H1 (cell line): Measurements from ENCODE around the gene GJB4. TPM values are rescaled to one million over a fixed set of nuclear protein-coding genes. Genes with fewer than 3 reads are reported as not detected.
A peak's percentile ranks its signal among the peaks of the same experiment; 100 is the strongest.

Source experiments
- CTCF ChIA-PET: fragments of 300-600 bp; sonication (Branson Sonifier 250); formaldehyde crosslinking; loops from one replicate; lab custom pipeline; 2021; ENCODE audit not compliant: partially characterized antibody; lab: Charles Lee
- POLR2A ChIA-PET: fragments of 300-600 bp; sonication (Branson Sonifier 250); formaldehyde crosslinking; loops from one replicate; lab custom pipeline; 2021; ENCODE audit warnings: inconsistent platforms; ENCODE audit not compliant: partially characterized antibody; lab: Charles Lee
- DNase-seq, 2 experiments: peaks; one replicate each; pipeline versions ENCODE4 v3.0.0 to v3.0.0-alpha.2; 2010 to 2022; ENCODE audit warnings: low spot score in 2 of 2, low read depth in 1 of 2, mixed read lengths in 1 of 2
- FAIRE-seq: peaks from 2 replicates; lab custom pipeline; 2011; peaks lifted over from hg19 to GRCh38; lab: Jason Lieb, UNC
- H2AFZ ChIP-seq: 2 replicates; pipeline ENCODE4 v1.8.1; 2012; ENCODE audit warnings: low read length, inconsistent platforms
- H2AK5ac ChIP-seq: 2 replicates; pipeline ENCODE4 v1.6.1; 2013; ENCODE audit warnings: low read depth, low read length
- H2BK120ac ChIP-seq: replicated peaks from 2 replicates; pipeline ENCODE3; 2013; ENCODE audit warnings: low read depth, low read length, inconsistent platforms
- H2BK12ac ChIP-seq: 2 replicates; pipeline ENCODE4 v1.6.1; 2013; ENCODE audit warnings: low read depth, low read length
- H2BK15ac ChIP-seq: 2 replicates; pipeline ENCODE4 v1.6.1; 2013; ENCODE audit warnings: low read length
- H2BK20ac ChIP-seq: 2 replicates; pipeline ENCODE4 v1.6.1; 2013; ENCODE audit warnings: low read length
- H2BK5ac ChIP-seq: 2 replicates; pipeline ENCODE4 v1.6.1; 2013; ENCODE audit warnings: low read depth, low read length
- H3K14ac ChIP-seq: 2 replicates; pipeline ENCODE4 v1.6.1; 2013; ENCODE audit warnings: inconsistent platforms; ENCODE audit not compliant: insufficient read length
- H3K18ac ChIP-seq: 2 replicates; pipeline ENCODE4 v1.6.1; 2013; ENCODE audit warnings: low read length; ENCODE audit errors: extremely low read depth
- H3K23ac ChIP-seq: 2 replicates; pipeline ENCODE4 v1.6.1; 2013; ENCODE audit warnings: inconsistent platforms; ENCODE audit not compliant: insufficient read length
- H3K23me2 ChIP-seq: 2 replicates; pipeline ENCODE4 v1.6.1; 2013; ENCODE audit warnings: low read depth, low read length
- H3K27ac ChIP-seq: 2 replicates; pipeline ENCODE4 v1.6.1; 2011; ENCODE audit warnings: low read depth, low read length, inconsistent platforms
- H3K27me3 ChIP-seq, 4 experiments: replicated peaks in 1 of 4; 1 replicate in 1 of 4; 2 replicates in 3 of 4; pipeline versions ENCODE4 v1.6.1 to v1.8.1; 2011 to 2013; ENCODE audit warnings: low read length in 3 of 4, mild to moderate bottlenecking in 3 of 4, inconsistent platforms in 2 of 4, mixed read lengths in 2 of 4, moderate library complexity in 1 of 4; ENCODE audit not compliant: control insufficient read depth in 3 of 4, insufficient read depth in 3 of 4; ENCODE audit errors: extremely low read depth in 1 of 4
- H3K36me3 ChIP-seq, 4 experiments: 2 replicates each; pipeline versions ENCODE4 v1.6.1 to v1.8.1; 2011 to 2013; ENCODE audit warnings: mild to moderate bottlenecking in 4 of 4, low read length in 3 of 4, moderate library complexity in 2 of 4, control low read depth in 1 of 4, inconsistent platforms in 1 of 4; ENCODE audit not compliant: insufficient read depth in 4 of 4, control insufficient read depth in 2 of 4
- H3K4ac ChIP-seq: replicated peaks from 2 replicates; pipeline ENCODE3; 2013; ENCODE audit warnings: low read length, low read depth, mixed read lengths, inconsistent platforms; ENCODE audit not compliant: insufficient read length
- H3K4me1 ChIP-seq, 4 experiments: replicated peaks in 1 of 4; 1 replicate in 1 of 4; 2 replicates in 3 of 4; pipeline versions ENCODE4 v1.6.1 to v1.8.1; 2011 to 2013; ENCODE audit warnings: low read length in 3 of 4, inconsistent platforms in 2 of 4, mixed read lengths in 1 of 4; ENCODE audit not compliant: insufficient read depth in 4 of 4, control insufficient read depth in 3 of 4
- H3K4me2 ChIP-seq, 2 experiments: 2 replicates each; pipeline versions ENCODE4 v1.6.1 to v1.8.1; 2011 to 2013; ENCODE audit warnings: low read depth in 2 of 2, low read length in 2 of 2, control low read depth in 1 of 2, inconsistent platforms in 1 of 2, mild to moderate bottlenecking in 1 of 2; ENCODE audit not compliant: insufficient read depth in 1 of 2
- H3K4me3 ChIP-seq, 4 experiments: fragments of 200-600, 300-600 bp in 1 of 4; sonication (generic), shearing (Covaris generic), sonication (Bioruptor Twin) in 1 of 4; 2 replicates each; pipeline versions ENCODE4 v1.5.1 to v1.8.1; 2011 to 2016; ENCODE audit warnings: low read length in 4 of 4, low read depth in 3 of 4, control low read depth in 2 of 4, inconsistent platforms in 2 of 4, mild to moderate bottlenecking in 2 of 4, mixed read lengths in 1 of 4, moderate library complexity in 1 of 4; ENCODE audit not compliant: insufficient read depth in 2 of 4; ENCODE audit errors: extremely low read depth in 1 of 4
- H3K56ac ChIP-seq: replicated peaks from 2 replicates; pipeline ENCODE3; 2013; ENCODE audit warnings: low read depth, mild to moderate bottlenecking, mixed read lengths, low read length, inconsistent platforms; ENCODE audit not compliant: insufficient read length
- H3K79me1 ChIP-seq: 2 replicates; pipeline ENCODE4 v1.6.1; 2013; ENCODE audit warnings: low read depth, low read length, control low read depth
- H3K79me2 ChIP-seq, 2 experiments: 2 replicates each; pipeline versions ENCODE4 v1.6.1 to v1.8.1; 2012 to 2013; ENCODE audit warnings: low read length in 2 of 2, mild to moderate bottlenecking in 2 of 2, inconsistent platforms in 1 of 2; ENCODE audit not compliant: insufficient read depth in 2 of 2, control insufficient read depth in 1 of 2
- H3K9ac ChIP-seq, 4 experiments: replicated peaks in 1 of 4; 1 replicate in 1 of 4; 2 replicates in 3 of 4; pipeline versions ENCODE4 v1.6.1 to v1.8.1; 2011 to 2013; ENCODE audit warnings: low read depth in 3 of 4, low read length in 3 of 4, control low read depth in 2 of 4, mild to moderate bottlenecking in 2 of 4, moderate library complexity in 2 of 4, inconsistent platforms in 1 of 4; ENCODE audit errors: extremely low read depth in 1 of 4
- H3K9me3 ChIP-seq, 2 experiments: 2 replicates each; pipeline versions ENCODE4 v1.6.1 to v1.8.1; 2012 to 2013; ENCODE audit warnings: mild to moderate bottlenecking in 2 of 2, moderate library complexity in 2 of 2, control low read depth in 1 of 2, inconsistent platforms in 1 of 2, low read depth in 1 of 2, low read length in 1 of 2, mixed read lengths in 1 of 2; ENCODE audit not compliant: insufficient read depth in 2 of 2
- H4K20me1 ChIP-seq, 2 experiments: replicated peaks in 1 of 2; 2 replicates each; pipeline versions ENCODE3 to v1.8.1; 2011 to 2013; ENCODE audit warnings: inconsistent platforms in 2 of 2, low read length in 2 of 2, mild to moderate bottlenecking in 1 of 2; ENCODE audit not compliant: insufficient read depth in 2 of 2, control insufficient read depth in 1 of 2
- H4K5ac ChIP-seq: 2 replicates; pipeline ENCODE4 v1.6.1; 2013; ENCODE audit warnings: low read length, low read depth, mixed read lengths, inconsistent platforms; ENCODE audit not compliant: insufficient read length
- H4K8ac ChIP-seq: 2 replicates; pipeline ENCODE4 v1.8.0; 2013; ENCODE audit warnings: mild to moderate bottlenecking, moderate library complexity, low read length, inconsistent platforms; ENCODE audit not compliant: insufficient read depth; ENCODE audit errors: extremely low read depth
- H4K91ac ChIP-seq: replicated peaks from 2 replicates; pipeline ENCODE3; 2013; ENCODE audit warnings: low read length, mixed read lengths, inconsistent platforms; ENCODE audit not compliant: insufficient read length
- BACH1 ChIP-seq: IDR thresholded peaks from 2 replicates; pipeline ENCODE4 v1.6.1; 2012; ENCODE audit warnings: low read length, improper control_type of control experiment
- CBX8 ChIP-seq: fragments of 300-800, 300-1000 bp; sonication (generic); IDR thresholded peaks from 2 replicates; pipeline ENCODE4 v1.7.1; 2016; ENCODE audit warnings: low read depth, low read length, borderline replicate concordance
- JUN ChIP-seq: IDR thresholded peaks from 2 replicates; pipeline ENCODE4 v1.6.1; 2011; ENCODE audit warnings: low read depth, mild to moderate bottlenecking, improper control_type of control experiment, low read length
- POLR2AphosphoS5 ChIP-seq: IDR thresholded peaks from 2 replicates; pipeline ENCODE4 v1.6.1; 2011; ENCODE audit warnings: low read depth, low read length
- RNF2 ChIP-seq: fragments of 200-900, 300-1000 bp; sonication (generic); IDR thresholded peaks from 2 replicates; pipeline ENCODE4 v1.7.1; 2016; ENCODE audit warnings: borderline replicate concordance, low read depth, mild to moderate bottlenecking, antibody characterized with exemption, low read length; ENCODE audit not compliant: poor library complexity, severe bottlenecking; ENCODE audit errors: missing control alignments
- SP1 ChIP-seq: IDR thresholded peaks from 2 replicates; pipeline ENCODE4 v1.6.1; 2011; ENCODE audit warnings: low read depth, low read length
- WGBS, 2 experiments: shearing (Covaris generic) in 1 of 2; methylation state at CpG; one replicate each; pipeline versions ENCODE4 v1.1.6 to v1.1.7; 2013 to 2015; ENCODE audit warnings: low lambda C conversion rate in 2 of 2, mixed read lengths in 2 of 2, inconsistent platforms in 1 of 2, low coverage in 1 of 2, missing lambda C conversion rate in 1 of 2; ENCODE audit not compliant: insufficient replicate concordance in 2 of 2, insufficient coverage in 1 of 2, insufficient read length in 1 of 2; ENCODE audit errors: extremely low coverage in 1 of 2, missing lambda C conversion rate in 1 of 2; 5-methylcytosine and 5-hydroxymethylcytosine counted together
- polyA plus RNA-seq, 7 experiments: library from polyadenylated mRNA; depleted of rRNA in 3 of 7; stranded (reverse) in 5 of 7; unstranded in 2 of 7; fragments of >200 nt in 5 of 7; fragments of 200-250 nt in 2 of 7; gene quantifications; 1 replicate in 5 of 7; 2 replicates in 1 of 7; 4 replicates in 1 of 7; pipeline versions ENCODE4 v1.2.1 to v1.2.3, GENCODE V29; 2011 to 2013; ENCODE audit warnings: missing spikeins in 2 of 7, mixed read lengths in 2 of 7
- total RNA-seq: library from RNA; stranded (reverse); fragmentation: NEBNext Ultra II Directional; extraction: Animal tissue kit (Norgen Biotek cat#: 25700); gene quantifications from 2 replicates; pipeline ENCODE4 v1.2.1, GENCODE V29; 2021
- TF ChIP-seq, protein P1 (sequence below), 3 experiments: IDR thresholded peaks; 1 replicate in 2 of 3; 2 replicates in 1 of 3; pipeline versions ENCODE4 v1.5.1 to v1.6.1; 2011; ENCODE audit warnings: low read length in 3 of 3, mild to moderate bottlenecking in 3 of 3, inconsistent platforms in 2 of 3, low read depth in 1 of 3, moderate library complexity in 1 of 3; ENCODE audit not compliant: insufficient read depth in 1 of 3; ENCODE audit errors: control extremely low read depth in 1 of 3

Gene GJB4
- total and polyA plus RNA-seq, 2 of the 8 experiments (the other 6 are each of a cell fraction or from before 2014, with no cell fraction given), result 0.20 to 0.41 TPM

DNA sequence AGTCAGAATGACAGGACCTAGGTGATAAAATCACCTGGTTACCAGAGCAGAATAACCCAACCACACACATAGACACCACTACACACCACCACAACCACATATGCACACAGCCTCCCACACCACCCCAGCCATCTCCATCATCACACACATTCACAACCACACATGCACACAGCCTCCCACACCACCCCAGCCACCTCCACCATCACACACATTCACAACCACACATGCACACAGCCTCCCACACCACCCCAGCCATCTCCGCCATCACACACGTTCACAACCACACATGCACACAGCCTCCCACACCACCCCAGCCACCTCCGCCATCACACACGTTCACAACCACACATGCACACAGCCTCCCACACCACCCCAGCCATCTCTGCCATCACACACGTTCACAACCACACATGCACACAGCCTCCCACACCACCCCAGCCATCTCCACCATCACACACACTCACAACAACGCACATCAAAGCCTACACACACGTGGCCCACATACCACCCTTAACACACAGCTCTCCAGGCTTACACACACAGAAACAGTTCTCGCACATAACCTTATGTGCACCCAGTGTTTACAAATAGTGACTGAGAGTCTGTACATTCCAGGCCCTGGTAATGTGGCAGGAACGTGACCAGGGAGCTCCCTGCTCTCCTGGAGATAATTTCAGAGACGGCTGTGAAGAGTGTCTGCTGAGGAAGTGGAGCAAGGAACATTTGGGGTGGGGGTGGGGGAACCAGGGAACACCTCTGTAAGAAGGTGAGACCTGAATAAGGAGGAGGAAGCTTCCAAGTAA lies 18.2 kb downstream of the GJB4 start:
- Histone ChIP-seq H2BK120ac (no peak overlapping the region), H3K36me3 (no peaks in the 10 kb centered on the region), H3K4me1 (peaks cover 0 to 14% (median 5%) of the 10 kb centered on the region in 4 experiments; a peak in 4 of 7 replicates), H4K8ac (no peak overlapping the region), H3K56ac (no peak overlapping the region), H3K27ac (no peak overlapping the region), H3K23me2 (peaks cover 15% of the 10 kb centered on the region; the same call in 1 of the 2 replicates), H2AK5ac (no peak overlapping the region), H3K18ac (no peak overlapping the region), H3K27me3 (peaks cover 0 to 24% (median 10%) of the 10 kb centered on the region in 4 experiments; a peak in 5 of 7 replicates), H3K14ac (no peak overlapping the region), H2BK15ac (no peak overlapping the region), H2BK12ac (no peak overlapping the region), H2BK20ac (no peak overlapping the region), H4K5ac (no peak overlapping the region), H2BK5ac (no peak overlapping the region), H3K4me2 (no peak overlapping the region), H2AFZ (no peak overlapping the region), H3K4ac (no peak overlapping the region), H3K23ac (no peak overlapping the region), H3K9ac (no peak overlapping the region; a peak in 1 of 7 replicates), H3K79me2 (no peaks in the 10 kb centered on the region), H4K20me1 (no peaks in the 10 kb centered on the region), H3K4me3 (no peak overlapping the region), H4K91ac (peak overlapping the region; percentile 30), H3K79me1 (no peaks in the 10 kb centered on the region), H3K9me3 (no peaks in the 10 kb centered on the region)
- ChIA-PET POLR2A (interaction anchor here (0.6 kb wide), 1 partner anchor 10 kb away, joined by 5 read pairs; no protein-coding TSS in a partner anchor), CTCF (interaction anchor here (0.6 to 1.7 kb wide), 3 partner anchors 18 to 49 kb away, joined by 3 read pairs; partner anchors contain the start of gene GJB4)
- FAIRE-seq, result no peak
- WGBS, 2 experiments, result 72% methylated on average over 10 of the region's 10 CpGs; no CpG with 5 or more reads in 1 of the 2 experiments
- TF ChIP-seq BACH1, result no peak
- no peak for TF ChIP-seq RNF2
- TF ChIP-seq SP1, result no peak
- TF ChIP-seq, protein P1, sequence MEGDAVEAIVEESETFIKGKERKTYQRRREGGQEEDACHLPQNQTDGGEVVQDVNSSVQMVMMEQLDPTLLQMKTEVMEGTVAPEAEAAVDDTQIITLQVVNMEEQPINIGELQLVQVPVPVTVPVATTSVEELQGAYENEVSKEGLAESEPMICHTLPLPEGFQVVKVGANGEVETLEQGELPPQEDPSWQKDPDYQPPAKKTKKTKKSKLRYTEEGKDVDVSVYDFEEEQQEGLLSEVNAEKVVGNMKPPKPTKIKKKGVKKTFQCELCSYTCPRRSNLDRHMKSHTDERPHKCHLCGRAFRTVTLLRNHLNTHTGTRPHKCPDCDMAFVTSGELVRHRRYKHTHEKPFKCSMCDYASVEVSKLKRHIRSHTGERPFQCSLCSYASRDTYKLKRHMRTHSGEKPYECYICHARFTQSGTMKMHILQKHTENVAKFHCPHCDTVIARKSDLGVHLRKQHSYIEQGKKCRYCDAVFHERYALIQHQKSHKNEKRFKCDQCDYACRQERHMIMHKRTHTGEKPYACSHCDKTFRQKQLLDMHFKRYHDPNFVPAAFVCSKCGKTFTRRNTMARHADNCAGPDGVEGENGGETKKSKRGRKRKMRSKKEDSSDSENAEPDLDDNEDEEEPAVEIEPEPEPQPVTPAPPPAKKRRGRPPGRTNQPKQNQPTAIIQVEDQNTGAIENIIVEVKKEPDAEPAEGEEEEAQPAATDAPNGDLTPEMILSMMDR (IDR thresholded peaks at IDR 0.05; ENCODE audit: control extremely low read depth in 1 of 3, insufficient read depth in 1 of 3, low read depth in 1 of 3, low read length in 3 of 3), result no peak
- no peak for TF ChIP-seq JUN
- TF ChIP-seq POLR2AphosphoS5, result no peak
- TF ChIP-seq CBX8, result no peak
- no peak for DNase-seq
